Measurements from ENCODE around the gene POLR3E. TPM values are rescaled to one million over a fixed set of nuclear protein-coding genes. Genes with fewer than 3 reads are reported as not detected.
A peak's percentile ranks its signal among the peaks of the same experiment; 100 is the strongest.

POLR3E gene
- total and polyA plus RNA-seq, 5 donors from 2014 or later: 10.2 to 249 (median 16.2) TPM

- H3K4me1 Mint-ChIP-seq: peaks cover 15 to 37% (median 26%) of the 10 kb centered on the region in 4 donors
- peak overlapping the region; percentile 45 to 97 (median 93) for H3K27ac Mint-ChIP-seq
Observed at GRCh38 chr16:22380529-22380928, 83.3 kb downstream of the POLR3E start.

GRCh38 chr16:22381392-22381791 lies 84.2 kb downstream of the POLR3E start:
- H3K27me3 Mint-ChIP-seq: no peaks in the 10 kb centered on the region
- Histone ChIP-seq H3K4me3 (ENCODE audit: low read depth, low read length) (peak overlapping the region; percentile 72), H3K9me3 (ENCODE audit: control insufficient read depth in 2 of 2, low read length in 2 of 2) (no peaks in the 10 kb centered on the region), H3K27ac (ENCODE audit: insufficient read depth, low read length, poor library complexity, severe bottlenecking) (peak overlapping the region; percentile 57), H3K27me3 (ENCODE audit: control insufficient read depth, insufficient read depth, low read length) (no peaks in the 10 kb centered on the region), H3K36me3 (ENCODE audit: control insufficient read depth, insufficient read depth, low read length) (no peaks in the 10 kb centered on the region), H3K4me1 (ENCODE audit: control insufficient read depth, insufficient read depth, low read length, poor library complexity, severe bottlenecking) (peaks cover 26% of the 10 kb centered on the region)
- peak overlapping the region; percentile 45 to 97 (median 93) for H3K27ac Mint-ChIP-seq
- H3K4me3 Mint-ChIP-seq: peak overlapping the region; percentile 48 to 81 (median 72)
- H3K4me1 Mint-ChIP-seq: peaks cover 15 to 31% (median 22%) of the 10 kb centered on the region in 4 donors
- peaks cover 4% of the 10 kb centered on the region for H3K36me3 Mint-ChIP-seq
- ATAC-seq (ENCODE audit: low read depth in 2 of 2) (peak; percentile 57 to 80), DNase-seq (peak in 1 of 3 donors; percentile 49)
- H3K9me3 Mint-ChIP-seq: peaks cover 0 to 3% (median 0%) of the 10 kb centered on the region in 7 donors

More at GRCh38 chr16:22380529-22380928, 83.3 kb downstream of the POLR3E start:
- H3K4me3 Mint-ChIP-seq: peak overlapping the region in 2 of 4 donors; percentile 32 to 80
- Histone ChIP-seq H3K4me1 (ENCODE audit: control insufficient read depth, insufficient read depth, low read length, poor library complexity, severe bottlenecking) (peaks cover 26% of the 10 kb centered on the region), H3K27me3 (ENCODE audit: control insufficient read depth, insufficient read depth, low read length) (no peaks in the 10 kb centered on the region), H3K4me3 (ENCODE audit: low read depth, low read length) (no peak overlapping the region), H3K27ac (ENCODE audit: insufficient read depth, low read length, poor library complexity, severe bottlenecking) (peak overlapping the region; percentile 57), H3K36me3 (ENCODE audit: control insufficient read depth, insufficient read depth, low read length) (no peaks in the 10 kb centered on the region), H3K9me3 (ENCODE audit: control insufficient read depth in 2 of 2, low read length in 2 of 2) (no peaks in the 10 kb centered on the region)
- DNase-seq: no peak
- H3K36me3 Mint-ChIP-seq: peaks cover 4% of the 10 kb centered on the region
- H3K9me3 Mint-ChIP-seq: peaks cover 0 to 3% (median 0%) of the 10 kb centered on the region in 7 donors
- ATAC-seq (ENCODE audit: low read depth in 2 of 2): no peak
- no peaks in the 10 kb centered on the region for H3K27me3 Mint-ChIP-seq

GRCh38 chr16:22383827-22384226 lies 86.6 kb downstream of the POLR3E start:
- Mint-ChIP-seq H3K9me3 (peaks cover 0 to 3% (median 0%) of the 10 kb centered on the region in 7 donors), H3K27me3 (no peaks in the 10 kb centered on the region), H3K27ac (peak overlapping the region in 1 of 3 donors; percentile 56), H3K36me3 (peaks cover 4% of the 10 kb centered on the region), H3K4me3 (no peak overlapping the region), H3K4me1 (peaks cover 15 to 29% (median 20%) of the 10 kb centered on the region in 4 donors)
- Histone ChIP-seq H3K4me3 (ENCODE audit: low read depth, low read length) (no peak overlapping the region), H3K9me3 (ENCODE audit: control insufficient read depth in 2 of 2, low read length in 2 of 2) (no peaks in the 10 kb centered on the region), H3K27me3 (ENCODE audit: control insufficient read depth, insufficient read depth, low read length) (no peaks in the 10 kb centered on the region), H3K4me1 (ENCODE audit: control insufficient read depth, insufficient read depth, low read length, poor library complexity, severe bottlenecking) (peaks cover 26% of the 10 kb centered on the region), H3K36me3 (ENCODE audit: control insufficient read depth, insufficient read depth, low read length) (no peaks in the 10 kb centered on the region), H3K27ac (ENCODE audit: insufficient read depth, low read length, poor library complexity, severe bottlenecking) (no peak overlapping the region)
- DNase-seq (no peak), ATAC-seq (ENCODE audit: low read depth in 2 of 2) (no peak)

Other genes with a start within 250 kb of the POLR3E start
- 0.37 TPM for gene VWA3A, start 204.9 kb upstream of the POLR3E start, total RNA-seq
- not detected for gene VWA3A, start 204.9 kb upstream of the POLR3E start, polyA plus RNA-seq
- 3.5 TPM for gene SDR42E2, start 134.9 kb upstream of the POLR3E start, total RNA-seq
- gene SDR42E2, start 134.9 kb upstream of the POLR3E start, polyA plus RNA-seq: 1 to 10 TPM in 1 of 4 donors, under 1 TPM in 3; 0.60 to 1.3 (median 0.73) TPM
- gene EEF2K, start 91.1 kb upstream of the POLR3E start, total RNA-seq: 20.1 TPM
- 1 to 10 TPM; 2.7 to 4.0 (median 3.2) TPM for gene EEF2K, start 91.1 kb upstream of the POLR3E start, polyA plus RNA-seq
- gene CDR2, start 77.2 kb downstream of the POLR3E start, total RNA-seq: 90.2 TPM
- 10 to 100 TPM; 64.7 to 82.1 (median 74.3) TPM for gene CDR2, start 77.2 kb downstream of the POLR3E start, polyA plus RNA-seq
- 656 TPM for gene NPIPB5, start 213.5 kb downstream of the POLR3E start, total RNA-seq
- gene NPIPB5, start 213.5 kb downstream of the POLR3E start, polyA plus RNA-seq: 1 to 10 TPM; 4.6 to 8.3 (median 4.8) TPM

Measured in CD4-positive, CD25-positive, alpha-beta regulatory T cell (primary cell).